Measurements from ENCODE around the gene ARSB.
A peak's percentile ranks its signal among the peaks of the same experiment; 100 is the strongest.
"Not testable (repeated sequence)": the region's sequence is repeated elsewhere in the genome, so short reads cannot be mapped to it uniquely, and the experiment has no call there.

The ARSB gene

GRCh38 chr5:78995521-78996007 is 10.5 kb upstream of the ARSB start:
- no peak for DNase-seq (ENCODE audit: low read depth in 2 of 2, low spot score in 1 of 2)

- DNase-seq (ENCODE audit: low read depth in 2 of 2, low spot score in 1 of 2): no peak
Observed at GRCh38 chr5:78993165-78993564, 8.1 kb upstream of the ARSB start.

DNA sequence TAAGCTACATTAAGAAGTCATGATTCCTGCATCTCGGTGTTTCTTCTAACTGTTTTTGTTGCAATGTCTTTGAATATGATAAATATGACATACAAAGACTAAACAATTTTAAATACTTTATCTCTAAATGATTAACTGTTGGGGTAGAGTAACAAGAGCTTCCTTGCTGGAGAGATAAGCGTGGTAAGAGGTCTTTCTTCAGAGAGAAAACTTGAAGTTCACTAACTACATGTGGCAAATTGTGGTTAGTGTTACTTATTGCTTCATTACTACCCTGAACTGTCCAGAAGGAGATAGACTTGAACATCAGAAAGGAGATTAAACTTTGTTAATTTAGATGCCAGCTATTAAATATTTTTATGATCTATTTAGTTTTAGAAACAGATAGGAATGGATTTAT is 7.0 kb upstream of the ARSB start:
- DNase-seq (ENCODE audit: low read depth in 2 of 2, low spot score in 1 of 2): no peak

GRCh38 chr5:78989080-78989479 is 4.0 kb upstream of the ARSB start:
- no peak for DNase-seq (ENCODE audit: low read depth in 2 of 2, low spot score in 1 of 2)

- peak in 1 of 2 donors; percentile 11 for DNase-seq (ENCODE audit: low read depth in 2 of 2, low spot score in 1 of 2)
Observed at GRCh38 chr5:78985725-78986223, 664 bp upstream of the ARSB start.

DNA sequence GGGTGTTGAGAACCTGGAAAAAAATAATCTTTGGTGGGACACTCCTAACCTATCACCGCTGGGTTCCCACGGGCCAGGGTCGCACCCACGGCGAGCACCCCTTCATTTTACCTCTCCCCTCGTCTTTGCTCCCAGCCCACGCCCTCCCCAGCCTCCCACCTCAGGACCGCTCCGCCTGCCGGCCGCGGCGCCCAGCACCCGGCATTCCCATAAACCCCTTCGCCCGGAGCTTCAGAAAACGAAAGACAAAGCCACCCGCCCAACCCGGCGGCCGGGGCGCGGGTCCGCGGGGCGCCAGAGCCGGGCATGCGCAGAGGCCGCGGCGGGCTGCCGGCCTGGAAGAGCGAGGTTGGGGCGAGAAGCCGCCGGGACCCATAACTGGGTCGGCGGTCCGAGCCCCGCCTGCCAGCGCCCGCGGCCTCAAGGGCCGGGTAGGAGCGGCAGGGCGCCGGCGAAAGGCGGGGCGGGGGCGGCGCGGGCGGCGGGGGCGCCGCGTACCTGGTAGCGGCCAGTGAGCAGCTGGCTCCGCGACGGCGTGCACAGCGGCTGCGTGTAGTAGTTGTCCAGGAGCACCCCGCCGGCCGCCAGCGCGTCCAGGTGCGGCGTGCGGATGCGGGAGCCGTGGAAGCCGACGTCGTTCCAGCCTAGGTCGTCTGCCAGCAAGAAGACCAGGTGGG is 533 bp downstream of the ARSB start:
- DNase-seq (ENCODE audit: low read depth in 2 of 2, low spot score in 1 of 2): peak; percentile 28 to 59

DNA sequence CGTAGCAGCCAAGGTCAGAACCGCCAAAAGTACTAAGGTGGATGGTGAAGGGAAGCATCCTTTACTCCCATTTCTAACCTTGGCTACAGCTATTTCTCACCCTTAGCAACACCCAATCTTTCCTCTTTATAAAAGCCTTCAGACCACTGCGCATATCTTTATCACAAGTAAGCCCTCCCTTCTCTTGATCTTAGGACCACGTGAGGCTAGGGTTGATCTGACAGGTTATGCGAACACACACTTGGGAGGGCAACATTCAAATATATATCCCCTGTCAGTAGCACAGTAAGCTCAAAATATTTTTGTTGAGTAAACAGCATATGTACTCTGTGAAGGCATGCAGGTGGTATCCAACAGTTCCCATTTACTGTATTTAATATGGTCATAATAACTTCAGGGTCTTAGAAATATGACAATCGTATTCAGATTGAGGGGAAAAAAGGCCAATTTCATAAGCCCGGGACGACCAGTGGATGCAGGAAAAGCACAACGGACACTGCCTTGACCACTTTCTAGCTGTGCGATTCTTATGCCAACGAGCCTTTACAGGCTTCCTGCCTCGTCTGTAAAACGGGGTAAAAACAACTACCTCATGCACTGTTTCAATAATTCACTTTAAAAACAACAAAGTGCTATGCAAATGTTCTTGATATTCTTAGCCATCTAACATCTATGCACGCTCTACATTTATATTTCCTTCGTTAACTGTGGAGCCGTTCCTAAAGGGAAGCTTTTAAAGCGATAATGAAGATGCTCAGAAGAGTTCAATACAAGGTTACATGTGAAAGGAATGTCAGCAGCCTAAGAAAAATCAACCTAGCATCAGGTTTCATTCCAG is 1.3 kb downstream of the ARSB start:
- DNase-seq (ENCODE audit: low read depth in 2 of 2, low spot score in 1 of 2): no peak

GRCh38 chr5:78983194-78983593 is 1.9 kb downstream of the ARSB start:
- DNase-seq (ENCODE audit: low read depth in 2 of 2, low spot score in 1 of 2): not testable (repeated sequence)

DNA sequence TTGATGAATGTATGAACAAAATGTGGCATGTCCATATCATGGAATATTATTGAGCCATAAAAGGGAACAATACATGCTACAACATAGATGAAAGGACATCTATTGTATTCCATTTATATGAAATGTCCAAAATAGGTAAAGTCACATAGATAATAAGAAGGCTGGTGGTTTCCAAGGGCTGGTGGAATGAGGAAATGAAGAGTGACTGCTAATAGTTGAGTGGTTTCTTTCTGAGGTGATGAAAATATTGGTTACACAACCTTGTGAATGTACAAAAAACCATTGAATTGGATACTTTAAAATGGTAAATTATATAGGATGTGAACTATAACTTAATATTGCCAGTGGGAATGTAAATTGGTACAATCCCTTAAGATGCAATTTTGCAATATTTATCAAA is 5.2 kb downstream of the ARSB start:
- no peak for DNase-seq (ENCODE audit: low read depth in 2 of 2, low spot score in 1 of 2)

DNA sequence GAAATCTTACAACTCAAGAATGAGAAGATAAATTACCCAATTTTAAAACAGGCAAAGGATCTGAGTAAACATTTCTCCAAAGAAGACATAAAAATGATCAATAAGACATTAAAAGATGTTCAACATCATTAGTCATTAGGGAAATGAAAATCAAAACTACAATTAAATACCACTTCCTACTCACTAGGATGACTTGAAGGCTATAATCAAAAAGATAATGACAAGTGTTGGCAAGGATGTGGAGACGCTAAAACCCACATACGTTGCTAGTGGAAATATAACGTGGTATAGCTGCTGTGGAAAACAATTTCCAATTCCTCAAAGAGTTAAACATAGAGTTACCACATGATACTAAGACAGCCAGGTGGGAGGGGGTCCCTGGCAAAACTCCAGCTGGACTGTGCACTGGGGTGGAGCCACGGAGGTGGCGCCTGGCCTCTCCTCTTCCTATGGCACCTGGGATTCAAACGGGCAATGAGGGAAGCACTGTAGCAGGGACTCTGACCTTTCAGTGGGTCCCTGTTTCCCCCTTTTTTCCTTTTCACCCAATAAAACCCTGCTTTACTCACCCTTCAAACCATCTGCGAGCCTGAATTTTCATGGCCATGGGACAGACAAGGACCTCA is 5.9 kb downstream of the ARSB start:
- no peak for DNase-seq (ENCODE audit: low read depth in 2 of 2, low spot score in 1 of 2)

DNA sequence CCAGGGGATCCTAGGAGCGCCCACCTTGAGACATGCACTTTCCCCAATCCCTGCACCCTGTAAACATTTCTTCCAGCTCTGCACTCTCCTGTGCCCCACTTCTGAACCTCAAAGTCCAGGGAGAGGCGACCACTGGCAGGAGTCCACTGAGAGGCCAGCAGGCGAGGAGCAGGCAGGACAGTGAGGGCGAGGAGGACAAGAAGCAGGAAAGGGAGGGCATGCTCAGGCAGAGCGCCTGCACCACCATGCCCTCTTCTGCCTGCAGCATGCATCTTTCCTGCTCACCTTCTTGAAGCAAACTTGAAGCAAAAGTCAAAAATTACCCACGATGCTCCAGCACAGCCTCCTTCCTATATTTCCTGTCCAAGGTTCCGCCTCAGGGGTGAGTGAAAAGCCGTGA is 10.1 kb downstream of the ARSB start:
- DNase-seq (ENCODE audit: low read depth in 2 of 2, low spot score in 1 of 2): no peak

DNA sequence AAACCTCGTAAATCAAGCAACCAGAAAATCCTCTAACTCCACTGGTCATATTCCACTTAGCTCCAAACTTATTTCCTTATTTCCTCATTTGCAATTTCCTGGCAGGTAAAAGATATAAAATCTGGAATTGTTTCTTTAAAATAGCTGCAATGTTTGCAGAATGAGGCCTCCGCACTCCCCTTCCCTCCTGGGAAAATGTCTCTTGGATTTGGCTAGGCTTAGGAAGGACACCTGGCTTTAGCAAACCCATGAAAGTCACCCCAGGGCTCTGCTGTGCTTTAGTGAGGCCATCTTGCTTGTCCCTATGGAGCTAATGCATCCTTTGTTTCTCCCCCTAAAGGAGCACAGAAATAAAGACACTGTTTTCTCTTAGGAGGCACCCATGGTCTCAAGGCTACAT is 10.5 kb downstream of the ARSB start:
- no peak for DNase-seq (ENCODE audit: low read depth in 2 of 2, low spot score in 1 of 2)

DNA sequence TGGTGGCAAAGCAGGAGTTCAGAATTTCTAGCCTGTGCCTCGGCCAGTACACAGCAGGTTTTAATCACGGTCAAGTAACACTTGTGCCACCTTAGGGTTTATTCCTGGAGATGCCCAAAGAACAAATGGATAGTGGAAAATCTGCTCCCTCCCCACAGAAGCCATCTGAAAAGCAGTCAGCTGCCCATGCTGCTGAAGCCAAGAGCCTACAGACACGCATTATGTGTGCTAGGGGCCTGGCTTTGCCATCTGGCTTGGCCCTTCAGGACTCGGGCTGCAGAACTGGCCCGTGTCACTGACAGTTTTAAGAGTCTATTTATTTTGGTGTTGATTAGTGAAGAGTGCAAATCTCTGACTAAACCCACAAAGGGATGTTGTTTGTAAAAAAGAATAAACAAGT is 11.1 kb downstream of the ARSB start:
- DNase-seq (ENCODE audit: low read depth in 2 of 2, low spot score in 1 of 2): no peak

DNA sequence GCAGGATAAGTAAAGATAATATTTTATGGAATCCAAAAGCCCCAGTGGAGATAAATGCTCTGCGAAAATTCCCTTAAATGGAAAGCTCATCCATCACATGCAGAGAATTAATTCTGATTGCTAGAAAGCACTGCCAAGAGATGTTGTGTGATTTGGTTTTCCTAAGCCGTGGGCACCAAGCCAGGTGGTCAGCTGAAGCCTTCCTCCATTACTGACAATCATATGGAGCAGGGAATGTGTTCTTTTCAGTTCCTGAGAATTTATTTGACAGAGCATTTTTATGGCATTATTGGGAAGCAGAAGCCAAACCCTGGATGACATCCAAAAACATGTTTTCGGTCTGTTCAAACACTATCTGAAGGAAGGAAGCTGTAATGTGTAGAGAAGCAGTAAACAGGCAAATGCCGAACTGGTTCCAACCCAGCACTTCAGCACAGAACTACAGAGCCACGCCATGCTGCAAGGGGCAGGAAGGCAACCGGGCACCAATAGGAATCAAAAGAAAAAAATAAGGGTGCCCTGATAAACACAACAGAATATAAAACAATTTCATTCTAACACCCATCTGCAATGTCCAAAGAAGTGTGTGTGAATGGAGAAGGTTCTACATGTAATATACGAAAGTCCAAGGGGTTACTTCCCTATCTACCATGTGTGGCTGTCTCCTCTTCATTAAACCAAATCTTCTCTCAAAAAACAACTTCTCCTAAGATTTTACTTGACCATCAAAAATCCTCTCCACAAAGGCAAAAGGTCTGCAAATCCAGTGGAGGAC is 12.3 kb downstream of the ARSB start:
- no peak for DNase-seq (ENCODE audit: low read depth in 2 of 2, low spot score in 1 of 2)

GRCh38 chr5:78971998-78972397 is 13.1 kb downstream of the ARSB start:
- DNase-seq (ENCODE audit: low read depth in 2 of 2, low spot score in 1 of 2): no peak

- no peak for DNase-seq (ENCODE audit: low read depth in 2 of 2, low spot score in 1 of 2)
Observed at GRCh38 chr5:78968781-78969180, 16.3 kb downstream of the ARSB start.

DNA sequence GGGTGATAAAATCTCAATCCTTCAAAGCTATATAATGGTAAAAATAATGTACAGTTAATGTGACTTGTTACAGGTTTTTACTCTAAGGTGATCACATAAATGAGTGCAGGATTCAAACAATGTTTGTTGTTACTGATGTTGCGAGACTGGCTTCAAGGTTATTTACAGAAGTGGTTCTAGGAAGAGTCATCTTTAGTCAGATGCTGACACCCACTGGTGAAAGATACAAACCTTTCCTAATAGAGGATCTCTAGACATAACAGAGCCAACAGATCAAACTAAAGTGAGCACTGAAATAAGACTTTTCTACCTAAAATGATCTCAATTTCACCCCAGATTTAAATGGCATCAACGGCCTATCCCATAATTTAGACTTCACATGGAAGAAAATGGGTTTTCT is 20.2 kb downstream of the ARSB start:
- no peak for DNase-seq (ENCODE audit: low read depth in 2 of 2, low spot score in 1 of 2)

DNA sequence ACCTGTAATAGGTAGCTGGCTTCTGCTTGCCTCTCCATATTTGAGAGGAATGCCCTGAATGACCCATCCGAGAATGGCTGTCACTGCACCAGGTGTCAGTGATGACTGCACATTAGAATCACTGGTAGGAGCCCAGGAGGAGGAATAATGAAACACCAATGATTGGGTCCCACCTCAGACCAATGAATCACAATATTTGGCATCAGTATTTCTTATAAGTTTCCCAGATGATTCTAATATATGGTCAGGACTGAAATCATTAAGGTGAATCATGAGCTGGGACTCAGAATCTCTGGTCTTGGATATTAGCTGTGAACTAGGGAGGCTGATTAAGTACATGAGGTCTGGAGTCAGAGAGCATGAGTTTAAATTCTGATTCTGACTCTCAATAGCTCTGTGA is 23.4 kb downstream of the ARSB start:
- DNase-seq (ENCODE audit: low read depth in 2 of 2, low spot score in 1 of 2): no peak

DNA sequence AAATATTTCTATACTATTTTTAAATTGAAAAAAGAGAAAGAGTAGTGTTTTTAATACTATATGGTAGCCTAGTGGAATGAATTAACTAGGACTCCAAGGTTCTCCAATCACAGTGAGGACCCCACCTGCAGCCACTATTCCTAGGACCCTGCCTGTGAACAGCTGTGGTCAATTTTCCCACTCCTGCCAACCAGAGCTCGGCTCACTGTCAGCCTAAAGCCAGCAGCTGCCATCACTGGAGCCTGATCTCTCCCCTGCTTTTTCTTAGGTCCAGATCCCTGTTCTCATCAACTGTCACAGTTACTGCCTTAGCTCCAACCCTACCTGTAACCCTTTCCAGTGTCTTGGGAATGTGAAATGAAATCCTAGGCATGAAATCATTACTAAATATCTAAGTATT is 25.3 kb downstream of the ARSB start:
- DNase-seq (ENCODE audit: low read depth in 2 of 2, low spot score in 1 of 2): no peak

DNA sequence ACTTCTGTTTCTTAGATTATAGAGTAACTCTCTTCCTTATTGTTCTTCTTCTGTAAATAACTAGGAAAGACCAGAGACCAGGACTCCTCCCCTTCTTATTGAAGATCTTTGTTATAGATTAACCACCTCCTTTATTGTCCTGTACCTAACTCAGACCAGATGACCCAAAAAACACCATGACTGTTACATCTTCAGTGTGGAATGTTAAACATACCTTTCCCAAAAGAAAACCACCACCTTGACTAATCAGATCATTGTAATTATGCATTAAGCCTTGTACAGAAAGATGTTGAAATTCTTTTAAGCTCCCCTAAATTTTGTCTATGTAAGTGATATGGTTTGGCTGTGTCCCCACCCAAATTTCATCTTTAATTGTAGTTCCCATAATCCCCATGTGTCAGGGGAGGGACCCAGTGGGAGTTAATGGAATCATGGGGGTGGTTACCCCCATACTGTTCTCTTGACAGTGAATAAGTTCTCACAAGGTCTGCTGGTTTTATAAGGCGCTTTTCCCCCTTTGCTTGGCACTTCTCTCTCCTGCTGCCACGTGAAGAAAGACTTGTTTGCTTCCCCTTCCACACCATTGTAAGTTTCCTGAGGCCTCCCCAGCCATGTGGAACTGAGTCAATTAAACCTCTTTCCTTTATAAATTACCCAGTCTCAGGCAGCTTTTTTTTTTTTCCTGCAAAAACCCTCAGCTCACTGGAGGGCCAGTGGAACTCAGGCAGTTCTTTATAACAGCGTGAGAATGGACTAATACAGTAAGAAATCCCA is 26.3 kb downstream of the ARSB start:
- no peak for DNase-seq (ENCODE audit: low read depth in 2 of 2, low spot score in 1 of 2)
